Measurements from ENCODE around the gene SSH2. TPM values are rescaled to one million over a fixed set of nuclear protein-coding genes. Genes with fewer than 3 reads are reported as not detected.

Gene SSH2
- total and polyA plus RNA-seq, 7 experiments from 2014 or later = 33.9 to 109 (median 76.2) TPM

DNA sequence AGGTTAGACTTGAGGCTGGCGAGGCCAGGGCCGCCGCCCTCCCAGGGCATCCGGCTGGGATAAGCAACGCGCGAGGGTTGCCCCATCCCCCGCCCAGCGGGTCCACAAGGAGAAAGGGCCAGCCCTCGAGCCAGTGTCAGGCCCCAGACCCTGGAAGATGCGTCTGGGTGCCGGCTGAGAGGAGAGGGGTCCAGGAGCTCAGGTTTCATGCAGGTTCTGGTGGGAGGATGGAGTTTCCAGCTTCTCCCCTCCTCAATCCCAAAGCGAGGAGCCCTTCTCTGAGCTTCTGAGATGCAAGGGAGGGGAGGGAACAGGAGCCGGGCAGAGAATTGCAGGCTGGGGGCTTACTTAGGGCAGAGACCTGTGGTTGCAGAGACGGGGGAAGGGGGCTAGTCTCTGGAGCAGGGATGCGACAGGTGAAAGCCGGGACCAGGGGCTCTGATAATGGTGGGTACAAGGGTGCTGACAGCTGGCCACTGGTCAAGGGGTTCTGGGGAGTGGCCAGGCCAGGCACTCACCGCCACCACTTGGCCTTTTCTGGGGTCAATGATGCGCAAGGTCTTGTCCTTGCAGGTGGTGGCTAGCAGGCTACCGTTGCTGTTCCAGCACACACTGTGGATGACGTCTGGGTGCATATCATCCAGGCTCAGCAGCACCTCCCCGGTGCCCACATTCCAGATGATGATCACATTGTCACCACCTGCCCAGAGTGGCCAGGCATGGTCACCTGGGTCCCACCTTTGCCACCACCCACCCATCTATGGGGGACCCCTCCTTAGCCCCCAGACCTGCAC lies 311.6 kb downstream of the SSH2 start:
- Mint-ChIP-seq H3K4me3 (peak overlapping the region in 7 of 10 donors; percentile 1 to 93 (median 40)), H3K27ac (no peak overlapping the region), H3K36me3 (no peaks in the 10 kb centered on the region), H3K27me3 (peaks cover 0 to 21% (median 0%) of the 10 kb centered on the region in 5 donors), H3K9me3 (no peaks in the 10 kb centered on the region), H3K4me1 (peaks cover 21 to 64% (median 46%) of the 10 kb centered on the region in 7 donors)
- no peak for ATAC-seq
- H3K27ac ChIP-seq (ENCODE audit: low read depth, low read length) = no peak overlapping the region
- peaks cover 37 to 49% of the 10 kb centered on the region in 2 donors for H3K4me1 ChIP-seq (ENCODE audit: control insufficient read depth in 2 of 2, insufficient read depth in 2 of 2, low read length in 2 of 2)
- no peaks in the 10 kb centered on the region for H3K9me3 ChIP-seq (ENCODE audit: control insufficient read depth in 2 of 3, low read length in 3 of 3)
- intact Hi-C loops (cut with micrococcal nuclease) = loop anchor here (1.0 to 10.0 kb wide), 5 partner anchors 143 to 496 kb away; partner anchors contain the start of gene NSRP1 (in 1 of the 2)
- no peak for DNase-seq
- ChIA-PET POLR2A (interaction anchor here (0.6 to 7.2 kb wide), 17 partner anchors 13 to 324 kb away, joined by 3 to 59 read pairs (median 4); partner anchors contain the start of genes ABHD15, ANKRD13B, NUFIP2 and SSH2), CTCF (interaction anchor here (0.6 to 6.4 kb wide), 16 partner anchors 8 to 317 kb away, joined by 3 to 56 read pairs (median 10); partner anchors contain the start of genes ANKRD13B and SSH2)
- H3K36me3 ChIP-seq (ENCODE audit: control insufficient read depth in 2 of 3, insufficient read depth in 3 of 3, low read length in 3 of 3) = no peaks in the 10 kb centered on the region
- H3K4me3 ChIP-seq (ENCODE audit: low read length) = peak overlapping the region; percentile 80
- no peaks in the 10 kb centered on the region for H3K27me3 ChIP-seq (ENCODE audit: control insufficient read depth in 2 of 2, insufficient read depth in 2 of 2, low read length in 2 of 2)

DNA sequence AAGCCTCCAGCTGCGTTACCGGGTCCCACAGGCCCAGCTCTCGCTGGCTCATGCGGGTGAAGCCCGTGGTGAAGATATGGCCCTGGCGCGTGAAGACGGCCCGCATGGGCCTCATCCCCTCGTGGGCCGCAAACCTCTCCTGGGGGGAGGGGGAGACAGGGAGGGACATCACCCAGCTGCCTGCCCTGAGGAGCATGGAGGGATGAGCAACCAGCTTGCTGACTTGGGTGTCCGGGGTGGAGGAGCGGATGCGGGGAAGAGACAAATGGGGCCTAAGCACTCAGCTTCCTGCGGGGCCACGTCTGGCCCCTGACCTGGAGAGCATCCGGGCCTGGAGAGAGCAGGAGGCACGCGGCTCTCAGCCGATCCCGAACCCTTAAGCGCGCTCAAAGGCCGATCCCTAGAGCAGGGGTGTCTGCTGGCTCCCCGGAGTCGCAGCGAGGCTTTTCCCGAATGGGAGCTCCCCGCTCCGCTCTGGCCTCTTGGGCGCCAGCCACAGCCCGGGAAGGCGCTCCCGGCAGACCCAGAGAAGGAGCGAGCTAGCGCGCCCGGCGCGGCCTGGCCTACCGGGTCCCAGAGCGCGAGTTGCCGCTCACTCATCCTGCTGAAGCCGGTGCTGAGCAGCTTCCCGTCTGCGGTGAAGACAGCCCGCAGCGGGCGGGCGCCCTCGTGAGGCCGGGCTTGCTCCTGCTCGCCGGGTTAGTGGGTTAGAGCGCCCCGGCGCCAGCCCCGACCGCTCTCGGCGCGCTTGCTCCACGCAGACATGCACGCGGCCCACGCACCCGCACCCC lies 312.4 kb downstream of the SSH2 start:
- H3K36me3 Mint-ChIP-seq = no peaks in the 10 kb centered on the region
- DNase-seq = peak; percentile 74 to 91 (median 85)
- H3K27me3 ChIP-seq (ENCODE audit: control insufficient read depth in 2 of 2, insufficient read depth in 2 of 2, low read length in 2 of 2) = no peaks in the 10 kb centered on the region
- POLR2A ChIA-PET = interaction anchor here (0.5 to 7.2 kb wide), 26 partner anchors 9 to 1206 kb away, joined by 3 to 59 read pairs (median 4); partner anchors contain the start of genes ABHD15, ANKRD13B, CRLF3 and NUFIP2
- H3K9me3 ChIP-seq (ENCODE audit: control insufficient read depth in 2 of 3, low read length in 3 of 3) = no peaks in the 10 kb centered on the region
- H3K4me1 ChIP-seq (ENCODE audit: control insufficient read depth in 2 of 2, insufficient read depth in 2 of 2, low read length in 2 of 2) = peaks cover 38 to 42% of the 10 kb centered on the region in 2 donors
- H3K36me3 ChIP-seq (ENCODE audit: control insufficient read depth in 2 of 3, insufficient read depth in 3 of 3, low read length in 3 of 3) = no peaks in the 10 kb centered on the region
- no peaks in the 10 kb centered on the region for H3K9me3 Mint-ChIP-seq
- CTCF ChIA-PET = interaction anchor here (0.8 to 6.4 kb wide), 30 partner anchors 9 to 706 kb away, joined by 3 to 56 read pairs (median 4); partner anchors contain the start of genes ANKRD13B and SSH2
- peaks cover 15 to 57% (median 38%) of the 10 kb centered on the region in 7 donors for H3K4me1 Mint-ChIP-seq
- peak overlapping the region; percentile 80 for H3K4me3 ChIP-seq (ENCODE audit: low read length)
- H3K27me3 Mint-ChIP-seq = peaks cover 0 to 21% (median 0%) of the 10 kb centered on the region in 5 donors
- peak overlapping the region; percentile 78 to 93 (median 88) for H3K4me3 Mint-ChIP-seq
- peak; percentile 62 for ATAC-seq
- H3K27ac ChIP-seq (ENCODE audit: low read depth, low read length) = peak overlapping the region; percentile 38
- intact Hi-C loops (cut with micrococcal nuclease) = loop anchor here (1.0 to 10.0 kb wide), 8 partner anchors 37 to 497 kb away; partner anchors contain the start of genes NSRP1 (in 1 of the 2) and TAOK1 (in 1 of the 2)
- H3K27ac Mint-ChIP-seq = peak overlapping the region in 7 of 9 donors; percentile 42 to 91 (median 72)

DNA sequence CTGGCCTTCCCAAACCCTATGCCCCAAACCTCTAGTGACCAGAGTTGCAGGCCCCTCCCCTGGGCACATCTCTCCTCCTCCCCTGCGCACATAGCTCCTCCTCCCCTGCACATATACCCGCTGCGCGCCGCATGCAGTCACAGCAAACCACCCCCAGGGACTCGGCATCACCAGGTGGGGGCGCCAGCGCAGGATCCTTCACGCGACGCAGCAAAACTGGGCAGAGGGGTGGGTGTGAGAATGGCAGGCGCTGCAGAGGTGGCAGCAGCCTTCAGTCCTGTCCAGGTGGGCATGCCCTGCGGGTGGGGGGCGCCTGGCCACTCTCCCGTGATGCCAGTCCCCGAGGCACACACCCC lies 312.9 kb downstream of the SSH2 start:
- ChIA-PET CTCF (interaction anchor here (0.5 to 6.4 kb wide), 31 partner anchors 10 to 706 kb away, joined by 3 to 56 read pairs (median 4); partner anchors contain the start of genes ANKRD13B and SSH2), POLR2A (interaction anchor here (0.5 to 7.2 kb wide), 21 partner anchors 10 to 1207 kb away, joined by 3 to 59 read pairs (median 4); partner anchors contain the start of genes ABHD15, ANKRD13B, CRLF3 and SSH2)
- intact Hi-C loops (cut with micrococcal nuclease) = loop anchor here (1.0 to 10.0 kb wide), 6 partner anchors 37 to 498 kb away; partner anchors contain the start of genes NSRP1 (in 1 of the 2) and TAOK1 (in 1 of the 2)
- Mint-ChIP-seq H3K4me1 (peaks cover 13 to 55% (median 38%) of the 10 kb centered on the region in 7 donors), H3K27me3 (peaks cover 0 to 21% (median 0%) of the 10 kb centered on the region in 5 donors), H3K9me3 (no peaks in the 10 kb centered on the region), H3K4me3 (peak overlapping the region; percentile 78 to 93 (median 88)), H3K36me3 (no peaks in the 10 kb centered on the region), H3K27ac (peak overlapping the region in 7 of 9 donors; percentile 2 to 91 (median 72))
- Histone ChIP-seq H3K36me3 (ENCODE audit: control insufficient read depth in 2 of 3, insufficient read depth in 3 of 3, low read length in 3 of 3) (no peaks in the 10 kb centered on the region), H3K4me3 (ENCODE audit: low read length) (peak overlapping the region; percentile 80), H3K4me1 (ENCODE audit: control insufficient read depth in 2 of 2, insufficient read depth in 2 of 2, low read length in 2 of 2) (peaks cover 36 to 42% of the 10 kb centered on the region in 2 donors), H3K9me3 (ENCODE audit: control insufficient read depth in 2 of 3, low read length in 3 of 3) (no peaks in the 10 kb centered on the region), H3K27ac (ENCODE audit: low read depth, low read length) (peak overlapping the region; percentile 38), H3K27me3 (ENCODE audit: control insufficient read depth in 2 of 2, insufficient read depth in 2 of 2, low read length in 2 of 2) (no peaks in the 10 kb centered on the region)
- ATAC-seq (peak; percentile 80), DNase-seq (peak; percentile 77 to 91 (median 88))

DNA sequence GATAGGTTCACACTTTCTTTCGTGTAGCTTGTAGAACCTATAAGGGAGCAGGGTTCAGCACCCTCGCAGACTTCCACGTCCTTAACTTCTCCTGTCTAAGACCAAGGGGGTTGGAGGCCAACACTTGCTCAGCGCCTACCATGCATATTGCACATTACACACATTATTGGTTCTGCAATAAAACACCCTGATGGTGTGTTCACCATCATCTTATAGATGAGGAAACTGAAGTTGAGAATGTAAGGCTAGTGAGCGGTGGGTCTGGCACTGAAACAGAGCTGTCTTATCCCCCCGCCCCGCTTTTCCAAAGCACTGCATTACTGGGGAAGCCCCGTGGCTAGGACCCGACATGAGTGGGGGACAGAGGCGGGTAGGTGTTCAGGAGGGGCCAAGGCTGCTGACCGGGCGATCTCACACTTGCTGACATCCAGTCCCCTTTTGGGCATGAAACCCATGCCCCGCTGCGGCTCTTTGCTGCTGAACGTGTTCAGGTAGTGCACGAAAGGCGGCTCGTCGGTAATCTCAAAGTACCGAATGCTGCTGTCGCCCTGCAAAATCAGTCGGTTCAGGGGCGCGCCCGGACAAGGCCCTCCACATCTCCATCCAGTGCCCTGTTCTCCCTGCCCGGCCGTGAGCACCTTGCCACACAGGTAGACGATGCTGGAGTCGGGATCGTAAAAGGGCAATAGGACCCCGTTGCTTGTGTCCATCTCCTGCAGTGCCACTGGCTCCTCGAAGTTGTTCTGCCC lies 313.6 kb downstream of the SSH2 start:
- H3K27me3 Mint-ChIP-seq = peaks cover 0 to 18% (median 0%) of the 10 kb centered on the region in 5 donors
- Histone ChIP-seq H3K4me1 (ENCODE audit: control insufficient read depth in 2 of 2, insufficient read depth in 2 of 2, low read length in 2 of 2) (peaks cover 34 to 37% of the 10 kb centered on the region in 2 donors), H3K36me3 (ENCODE audit: control insufficient read depth in 2 of 3, insufficient read depth in 3 of 3, low read length in 3 of 3) (no peaks in the 10 kb centered on the region), H3K4me3 (ENCODE audit: low read length) (peak overlapping the region; percentile 80), H3K27ac (ENCODE audit: low read depth, low read length) (no peak overlapping the region), H3K9me3 (ENCODE audit: control insufficient read depth in 2 of 3, low read length in 3 of 3) (no peaks in the 10 kb centered on the region), H3K27me3 (ENCODE audit: control insufficient read depth in 2 of 2, insufficient read depth in 2 of 2, low read length in 2 of 2) (no peaks in the 10 kb centered on the region)
- DNase-seq (no peak), ATAC-seq (no peak)
- ChIA-PET POLR2A (interaction anchor here (0.6 to 7.2 kb wide), 16 partner anchors 10 to 1208 kb away, joined by 3 to 59 read pairs (median 6); partner anchors contain the start of genes ABHD15, ANKRD13B, CRLF3 and SSH2), CTCF (interaction anchor here (0.5 to 6.4 kb wide), 24 partner anchors 13 to 314 kb away, joined by 3 to 56 read pairs (median 4); partner anchors contain the start of genes ANKRD13B and SSH2)
- peaks cover 9 to 51% (median 36%) of the 10 kb centered on the region in 7 donors for H3K4me1 Mint-ChIP-seq
- no peaks in the 10 kb centered on the region for H3K36me3 Mint-ChIP-seq
- intact Hi-C loops (cut with micrococcal nuclease) = loop anchor here (1.0 to 10.0 kb wide), 6 partner anchors 36 to 498 kb away; partner anchors contain the start of genes NSRP1 (in 1 of the 2) and TAOK1 (in 1 of the 2)
- peak overlapping the region; percentile 78 to 93 (median 88) for H3K4me3 Mint-ChIP-seq
- H3K27ac Mint-ChIP-seq = peak overlapping the region in 6 of 9 donors; percentile 2 to 91 (median 72)
- no peaks in the 10 kb centered on the region for H3K9me3 Mint-ChIP-seq

DNA sequence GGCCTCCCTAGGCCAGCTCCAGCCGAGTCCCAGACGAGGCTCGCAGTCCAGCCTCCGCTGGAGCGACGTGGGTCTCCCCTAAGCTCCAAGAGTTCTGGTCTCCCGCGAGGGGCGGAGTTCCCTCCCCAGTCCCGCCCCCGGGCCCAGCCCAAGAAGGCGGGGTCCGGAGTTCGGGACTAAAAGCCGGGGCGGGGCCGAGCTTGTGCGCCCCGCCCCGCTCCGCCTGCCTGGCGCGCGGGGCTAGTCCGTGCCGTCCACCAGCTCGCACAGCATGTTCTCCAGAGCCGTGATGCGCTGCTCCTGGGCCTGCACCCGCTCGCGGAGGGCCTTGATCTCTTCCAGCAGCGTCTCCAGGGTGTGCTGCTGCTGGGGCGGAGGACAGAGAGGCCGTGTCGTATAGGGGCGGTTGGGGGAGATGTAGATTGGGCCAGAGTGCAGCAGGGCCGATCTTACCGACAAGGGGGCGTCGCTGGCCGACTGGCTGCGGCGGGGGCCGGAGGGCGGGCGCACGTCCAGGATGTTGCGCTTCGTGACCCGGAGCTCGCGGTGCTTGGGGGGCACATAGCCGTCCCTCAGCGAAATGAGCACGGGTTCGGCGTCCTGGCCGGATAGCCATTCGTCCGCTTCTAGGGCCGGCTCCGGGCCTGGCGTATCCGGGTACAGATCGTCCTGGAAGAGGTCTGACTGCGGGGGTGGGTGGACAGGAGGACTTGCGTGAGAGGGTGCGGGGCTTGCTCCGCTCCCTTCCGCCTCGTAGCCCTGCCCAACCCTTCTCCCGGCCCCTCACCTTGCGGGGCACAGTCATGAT lies 314.3 kb downstream of the SSH2 start:
- POLR2A ChIA-PET = interaction anchor here (0.9 to 7.2 kb wide), 13 partner anchors 9 to 664 kb away, joined by 3 to 59 read pairs (median 4); partner anchors contain the start of genes ABHD15, ANKRD13B and TP53I13
- H3K36me3 Mint-ChIP-seq = no peaks in the 10 kb centered on the region

More for the DNA sequence above, 314.3 kb downstream of the SSH2 start:
- no peaks in the 10 kb centered on the region for H3K27me3 ChIP-seq (ENCODE audit: control insufficient read depth in 2 of 2, insufficient read depth in 2 of 2, low read length in 2 of 2)
- Mint-ChIP-seq H3K4me3 (peak overlapping the region; percentile 78 to 93 (median 88)), H3K27ac (peak overlapping the region in 8 of 9 donors; percentile 17 to 94 (median 83)), H3K27me3 (peaks cover 0 to 18% (median 0%) of the 10 kb centered on the region in 5 donors), H3K4me1 (peaks cover 9 to 48% (median 36%) of the 10 kb centered on the region in 7 donors), H3K9me3 (no peaks in the 10 kb centered on the region)
- H3K9me3 ChIP-seq (ENCODE audit: control insufficient read depth in 2 of 3, low read length in 3 of 3) = no peaks in the 10 kb centered on the region
- CTCF ChIA-PET = interaction anchor here (0.5 to 6.4 kb wide), 14 partner anchors 9 to 704 kb away, joined by 3 to 56 read pairs (median 8); partner anchors contain the start of genes ANKRD13B and SSH2
- intact Hi-C loops (cut with micrococcal nuclease) = loop anchor here (1.0 to 10.0 kb wide), 8 partner anchors 26 to 499 kb away; partner anchors contain the start of genes GIT1 (in 2 of the 2), TP53I13 (in 2 of the 2), NSRP1 (in 1 of the 2) and NUFIP2 (in 1 of the 2)
- peaks cover 34 to 37% of the 10 kb centered on the region in 2 donors for H3K4me1 ChIP-seq (ENCODE audit: control insufficient read depth in 2 of 2, insufficient read depth in 2 of 2, low read length in 2 of 2)
- H3K36me3 ChIP-seq (ENCODE audit: control insufficient read depth in 2 of 3, insufficient read depth in 3 of 3, low read length in 3 of 3) = no peaks in the 10 kb centered on the region
- peak; percentile 76 for ATAC-seq
- no peak overlapping the region for H3K27ac ChIP-seq (ENCODE audit: low read depth, low read length)
- peak; percentile 64 to 91 (median 79) for DNase-seq
- peak overlapping the region; percentile 80 for H3K4me3 ChIP-seq (ENCODE audit: low read length)
